OCI-LY7 (cell line): ENCODE data around the gene ATP8B1.

Experiments used
- CTCF ChIP-seq: fragments of 200-600 bp; sonication (generic); conservative IDR thresholded peaks from 2 replicates; pipeline ENCODE4 v1.5.1; 2014; ENCODE audit warnings: mild to moderate bottlenecking, antibody characterized with exemption, low read length, moderate library complexity, mixed read lengths
- EZH2phosphoT487 ChIP-seq: fragments of 200-600 bp; sonication (generic); IDR thresholded peaks from 2 replicates; pipeline ENCODE4 v1.6.1; 2018; ENCODE audit warnings: low read depth, borderline replicate concordance, mild to moderate bottlenecking, mixed run types, antibody characterized with exemption, low read length, moderate library complexity, mixed read lengths

GRCh38 chr18:57666818-57667497 lies 136.2 kb downstream of the ATP8B1 start:
- TF ChIP-seq CTCF (no peak), EZH2phosphoT487 (no peak)
